HG02759 (cell line): ENCODE measurements around the gene TP53I3.
A peak's percentile ranks its signal among the peaks of the same experiment; 100 is the strongest.
"Not testable (repeated sequence)": the region's sequence is repeated elsewhere in the genome, so short reads cannot be mapped to it uniquely, and the experiment has no call there.

ENCODE experiments used
- ATAC-seq: cut with Tn5 transposase; IDR thresholded peaks from one replicate; pipeline ENCODE4 v1.9.1; 2021; ENCODE audit warnings: mild to moderate bottlenecking, moderate library complexity; ENCODE audit not compliant: unreplicated experiment

The TP53I3 gene

DNA sequence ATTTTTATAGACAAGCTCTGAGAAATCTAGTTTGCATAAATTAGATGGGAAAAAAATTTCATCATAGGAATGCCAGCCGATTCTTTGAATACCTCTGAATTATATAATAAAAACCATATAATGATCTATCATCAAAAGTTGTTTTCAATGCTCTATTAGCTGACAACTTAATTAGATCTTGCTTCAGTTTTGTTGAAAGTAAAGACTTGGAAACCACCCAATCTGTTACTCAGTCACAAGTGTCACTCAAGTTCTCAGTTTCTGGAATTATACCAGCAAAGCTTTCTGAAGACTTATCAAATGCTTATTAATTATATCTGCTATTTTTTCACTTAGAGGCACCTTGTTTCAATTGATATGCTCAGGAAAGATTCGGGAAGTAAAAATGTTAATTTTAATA is 17.4 kb upstream of the TP53I3 start:
- no peak for ATAC-seq

- not testable (repeated sequence) for ATAC-seq
These were observed 16.1 kb upstream of the TP53I3 start for GRCh38 chr2:24100732-24101131.

DNA sequence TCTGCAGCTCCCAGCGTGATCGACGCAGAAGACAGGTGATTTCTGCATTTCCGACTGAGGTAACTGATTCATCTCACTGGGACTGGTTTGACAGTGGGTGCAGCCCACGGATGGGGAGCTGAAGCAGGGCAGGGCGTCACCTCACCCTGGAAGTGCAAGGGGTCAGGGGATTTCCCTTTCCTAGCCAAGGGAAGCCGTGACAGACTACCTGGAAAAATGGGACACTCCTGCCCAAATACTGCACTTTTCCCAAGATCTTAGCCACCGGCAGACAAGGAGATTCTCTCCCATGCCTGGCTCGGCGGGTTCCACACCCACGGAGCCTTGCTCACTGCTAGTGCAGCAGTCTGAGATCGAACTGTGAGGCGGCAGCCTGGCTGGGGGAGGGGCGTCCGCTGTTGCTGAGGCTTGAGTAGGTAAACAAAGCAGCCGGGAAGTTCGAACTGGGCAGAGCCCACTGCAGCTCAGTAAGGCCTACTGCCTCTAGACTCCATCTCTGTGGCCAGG is 10.6 kb upstream of the TP53I3 start:
- ATAC-seq = not testable (repeated sequence)

DNA sequence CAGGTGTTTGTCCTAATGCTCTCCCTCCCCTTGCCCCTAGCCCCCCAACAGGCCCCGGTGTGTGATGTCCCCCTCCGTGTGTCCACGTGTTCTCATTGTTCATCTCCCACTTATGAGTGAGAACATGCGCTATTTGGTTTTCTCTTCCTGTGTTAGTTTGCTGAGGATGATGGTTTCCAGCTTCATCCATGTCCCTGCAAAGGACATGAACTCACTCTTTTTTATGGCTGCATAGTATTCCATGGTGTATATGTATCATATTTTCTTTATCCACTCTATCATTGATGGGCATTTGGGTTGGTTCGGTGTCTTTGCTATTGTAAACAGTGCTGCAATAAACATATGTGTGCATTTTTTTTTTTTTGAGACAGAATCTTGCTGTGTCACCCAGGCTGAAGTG is 8.6 kb upstream of the TP53I3 start:
- not testable (repeated sequence) for ATAC-seq

DNA sequence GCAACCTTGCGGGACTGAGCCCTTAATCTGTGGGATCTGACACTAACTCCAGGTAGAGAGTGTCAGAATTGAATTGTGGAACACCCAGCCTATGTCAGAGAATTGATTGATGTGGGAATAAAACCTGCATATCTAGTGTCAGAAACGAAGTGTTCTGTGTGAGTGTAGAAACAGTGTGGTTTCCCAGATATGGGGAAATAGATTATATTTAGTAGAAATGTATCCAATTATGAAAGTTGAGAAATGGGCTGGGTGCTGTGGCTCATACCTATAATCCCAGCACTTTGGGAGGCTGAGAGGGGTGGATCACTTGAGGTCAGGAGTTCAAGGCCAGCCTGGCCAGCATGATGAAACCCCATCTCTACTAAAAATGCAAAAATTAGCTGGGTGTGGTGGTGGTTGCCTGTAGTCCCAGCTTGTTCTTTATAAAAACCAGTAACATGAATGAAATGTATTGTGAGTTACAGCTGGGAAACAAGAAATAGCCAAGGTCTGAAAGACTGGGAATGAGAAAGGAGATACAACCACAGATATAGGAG is 4.3 kb upstream of the TP53I3 start:
- ATAC-seq = no peak

GRCh38 chr2:24087032-24087431 is 2.4 kb upstream of the TP53I3 start:
- ATAC-seq = no peak

DNA sequence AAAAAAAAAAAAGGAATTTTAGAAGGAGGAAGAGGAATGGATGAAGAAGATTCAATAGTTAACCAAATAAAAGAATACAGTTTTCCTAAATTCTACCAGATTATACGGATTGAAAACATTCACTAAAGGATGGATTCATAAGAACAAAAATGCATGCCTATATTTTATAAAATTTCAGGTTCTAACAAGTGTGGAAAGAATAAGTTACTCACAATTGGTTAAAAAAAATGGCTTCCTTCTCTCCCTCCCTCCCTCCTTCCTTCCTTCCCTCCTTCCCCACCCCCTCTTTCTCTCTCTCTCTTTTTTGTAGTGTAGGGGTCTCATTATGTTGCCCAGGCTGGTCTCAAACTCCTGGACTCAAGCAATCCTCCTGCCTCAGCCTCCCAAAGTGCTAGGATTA is 1.6 kb upstream of the TP53I3 start:
- no peak for ATAC-seq

DNA sequence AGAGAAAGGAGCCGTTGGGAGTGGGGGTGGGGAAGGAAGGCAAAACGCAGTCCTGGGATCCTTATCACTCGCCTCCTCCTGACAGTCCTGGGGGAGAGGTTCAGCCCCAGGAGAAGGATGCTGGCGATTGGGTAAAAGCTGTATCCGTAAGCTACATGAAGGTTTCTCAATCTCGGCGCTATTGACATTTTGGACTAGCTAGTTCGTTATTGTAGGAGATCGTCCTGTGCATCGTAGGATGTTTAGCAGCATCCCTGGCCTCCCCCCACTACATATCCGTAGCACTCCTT is 511 bp upstream of the TP53I3 start:
- ATAC-seq = no peak

DNA sequence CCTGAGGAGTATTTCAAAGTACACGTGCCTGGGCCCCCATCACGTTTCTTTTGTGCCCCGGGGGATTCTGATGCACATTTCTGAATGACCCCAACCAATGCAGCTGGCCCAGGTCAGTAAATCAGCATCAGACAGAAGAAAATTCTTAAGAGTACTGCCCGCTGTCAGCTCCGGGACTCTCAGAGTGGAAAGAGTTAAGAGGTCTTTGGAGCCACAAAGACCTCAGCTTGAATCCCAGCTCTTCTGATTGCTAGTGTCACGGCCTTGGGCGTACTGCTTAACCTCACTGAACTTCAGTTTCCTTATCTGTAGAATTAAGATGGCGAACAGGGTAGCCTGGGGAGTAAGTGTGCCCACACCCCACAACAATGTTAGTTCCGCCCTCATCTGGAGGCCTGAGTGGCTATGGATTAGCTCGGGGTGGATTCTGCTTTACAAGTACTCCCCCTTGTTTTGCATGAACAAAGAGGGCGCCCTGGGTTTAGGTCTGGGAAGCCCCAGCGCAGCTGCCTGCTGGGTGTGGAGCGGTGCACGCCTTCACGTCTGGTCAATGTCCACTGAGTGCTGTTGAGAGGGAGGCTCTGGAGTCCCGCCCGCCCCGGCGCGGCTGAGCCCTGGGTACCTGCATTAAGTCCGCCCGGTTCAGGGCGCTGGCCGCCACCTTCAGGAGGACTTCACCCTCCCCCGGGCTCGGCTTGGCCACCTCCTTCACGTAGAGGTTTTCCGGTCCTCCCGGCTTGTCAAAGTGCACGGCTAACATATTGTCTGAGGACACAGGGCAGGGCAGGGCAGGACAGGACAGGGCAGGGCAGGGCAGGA is 858 bp downstream of the TP53I3 start:
- peak; percentile 74 for ATAC-seq

DNA sequence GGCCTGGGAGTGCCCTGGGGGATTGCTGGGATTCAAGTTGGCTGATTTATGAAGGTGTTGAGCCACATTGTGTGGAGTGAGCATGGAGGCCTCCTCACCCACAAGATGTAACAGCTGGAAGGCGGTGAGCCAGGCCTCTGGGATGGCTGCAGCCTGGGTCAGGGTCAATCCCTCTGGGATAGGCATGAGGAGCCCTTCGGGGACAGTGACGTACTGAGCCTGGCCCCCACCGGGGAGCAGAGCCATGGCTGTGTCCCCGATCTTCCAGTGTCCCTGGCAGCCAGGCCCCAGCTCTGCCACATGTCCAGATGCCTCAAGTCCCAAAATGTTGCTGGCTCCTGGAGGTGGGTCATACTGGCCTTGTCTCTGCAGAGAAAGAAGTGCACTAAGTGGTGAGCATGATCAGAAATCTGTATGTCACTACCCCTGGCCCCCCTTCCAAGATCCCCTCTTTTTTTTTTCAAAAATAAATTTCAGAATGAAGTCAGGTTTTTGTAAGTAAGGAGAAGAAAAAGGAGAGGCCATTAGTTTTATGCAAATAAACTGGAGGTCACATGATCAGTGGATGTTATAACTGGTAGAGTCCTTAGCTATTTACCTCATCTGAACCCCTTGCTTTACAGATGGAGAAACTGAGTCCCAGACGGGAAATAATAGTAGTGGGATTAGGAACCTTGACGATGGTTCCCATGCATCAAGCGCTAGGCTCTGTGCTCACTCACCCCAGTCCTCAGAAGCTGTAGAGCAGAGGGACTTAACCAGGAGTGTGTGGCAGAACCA is 1.7 kb downstream of the TP53I3 start:
- ATAC-seq = no peak

GRCh38 chr2:24080701-24081100 is 3.9 kb downstream of the TP53I3 start:
- ATAC-seq = no peak

DNA sequence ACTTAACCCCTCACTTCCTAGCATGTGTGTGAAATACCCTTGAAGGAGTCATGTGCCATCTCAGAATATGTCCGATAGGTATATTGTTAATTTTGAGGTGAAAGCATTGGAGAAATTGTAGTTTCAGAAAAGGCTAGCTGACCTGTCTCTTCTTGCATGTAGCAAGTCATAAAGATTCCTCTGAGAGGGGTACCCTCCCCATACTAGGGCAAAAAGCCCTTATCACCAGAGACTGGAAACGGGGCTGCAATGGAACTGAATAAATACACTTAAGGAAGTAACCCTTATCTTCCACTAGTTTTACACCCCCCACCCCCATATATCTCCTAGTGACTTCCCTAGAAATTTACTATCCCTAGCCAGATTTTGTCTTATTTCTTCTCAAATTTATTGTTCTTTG is 6.8 kb downstream of the TP53I3 start:
- ATAC-seq = no peak

DNA sequence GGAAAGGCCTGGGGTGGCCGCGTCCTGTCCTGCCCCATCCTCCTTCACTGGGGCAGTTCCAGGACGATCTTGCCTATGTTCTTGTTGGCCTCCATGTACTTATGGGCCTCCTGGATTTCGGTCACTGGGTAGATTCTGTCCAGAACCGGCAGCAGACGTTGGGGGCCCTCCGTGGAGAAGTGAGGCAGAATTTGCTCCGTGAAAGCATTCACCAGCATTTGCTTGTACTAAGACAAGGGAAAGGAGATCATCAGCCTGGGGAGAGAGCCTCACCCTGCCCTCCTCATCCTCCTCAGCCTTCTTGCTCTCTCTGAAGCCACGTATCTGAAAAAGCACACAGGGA is 7.1 kb downstream of the TP53I3 start:
- ATAC-seq = no peak

DNA sequence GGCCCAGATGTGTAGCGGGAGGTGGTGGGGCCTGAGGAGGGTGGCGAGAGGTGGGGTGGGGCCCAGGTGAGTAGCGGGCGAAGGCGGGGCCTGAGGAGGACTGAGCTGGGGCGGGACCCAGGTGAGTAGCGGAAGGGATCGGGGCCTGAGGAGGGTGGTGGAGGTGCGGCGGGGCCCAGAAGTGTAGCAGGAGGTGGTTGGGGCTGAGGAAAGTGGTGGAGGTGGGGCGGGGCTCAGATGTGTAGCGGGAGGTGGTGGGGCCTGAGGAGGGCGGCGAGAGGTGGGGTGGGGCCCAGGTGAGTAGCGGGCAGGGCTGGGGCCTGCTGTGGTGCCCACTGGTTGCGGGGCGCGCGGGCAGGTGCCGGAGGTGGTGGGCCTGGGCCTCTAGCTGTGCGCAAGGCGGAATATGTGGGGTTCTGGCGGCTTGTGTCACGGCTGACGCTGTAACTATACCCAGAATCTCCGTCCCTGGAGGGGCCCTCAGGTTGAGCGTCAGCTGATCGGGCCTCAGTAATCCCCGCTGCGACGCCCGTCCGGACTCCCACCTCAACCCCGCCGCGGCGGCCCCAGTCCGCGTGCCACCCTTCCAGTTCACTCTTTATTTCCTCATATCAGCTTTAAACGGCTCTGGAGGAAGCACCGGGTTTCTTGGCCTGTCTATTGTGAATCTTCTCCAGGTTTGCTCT is 7.6 kb downstream of the TP53I3 start:
- ATAC-seq = peak; percentile 20

DNA sequence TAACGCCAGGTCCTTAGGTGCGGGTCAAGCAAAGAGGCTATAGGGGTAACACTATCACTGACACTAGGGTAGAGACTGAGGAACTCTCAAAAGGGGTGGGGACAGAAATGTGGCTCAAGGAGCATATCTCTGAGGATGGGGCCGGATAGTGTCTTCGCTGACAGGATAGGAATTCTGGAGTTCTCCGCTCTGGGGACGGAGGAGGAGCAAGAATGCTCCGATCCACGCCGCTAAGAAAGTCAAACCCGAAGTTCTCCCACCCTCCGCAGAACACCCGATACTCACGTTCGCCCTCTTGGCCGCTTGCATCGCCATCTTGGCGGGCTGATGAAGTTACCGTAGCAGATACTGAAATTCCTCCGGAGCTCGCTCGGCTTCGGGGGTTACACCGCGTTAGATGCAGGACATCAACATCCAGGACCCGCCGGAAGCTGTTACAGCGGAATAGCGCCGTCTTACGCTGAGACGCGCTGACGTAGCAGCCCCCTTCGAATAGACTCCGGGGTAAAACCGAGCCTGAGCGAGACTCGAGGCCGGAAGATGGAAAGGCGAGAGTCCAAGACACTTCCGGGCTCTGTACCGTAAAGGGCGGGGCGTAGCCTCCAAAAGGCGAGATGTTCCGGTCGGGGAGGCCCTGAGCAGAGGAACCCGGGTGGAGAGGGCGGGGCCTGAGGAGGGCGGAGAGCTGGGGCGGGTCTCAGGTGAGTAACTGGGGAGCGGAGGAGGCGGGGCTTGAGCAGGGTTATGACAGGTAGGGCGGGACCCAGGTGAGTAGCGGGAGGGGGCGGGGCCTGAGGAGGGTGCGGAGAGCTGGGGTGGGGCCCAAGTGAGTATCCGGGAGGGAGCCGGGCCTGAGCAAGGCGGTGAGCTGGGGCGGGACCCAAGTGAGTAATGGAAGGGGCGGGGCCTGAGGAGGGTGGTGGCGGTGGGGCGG is 8.5 kb downstream of the TP53I3 start, which contains the start of gene SF3B6:
Gene SF3B6, minus strand, starts transcription at position 412 of the 934 bp plus-strand sequence. Its CDS starts 97 bp downstream, at position 315.
- ATAC-seq = peak; percentile 94

- ATAC-seq = no peak
These were observed 9.4 kb downstream of the TP53I3 start for GRCh38 chr2:24075259-24075658.

DNA sequence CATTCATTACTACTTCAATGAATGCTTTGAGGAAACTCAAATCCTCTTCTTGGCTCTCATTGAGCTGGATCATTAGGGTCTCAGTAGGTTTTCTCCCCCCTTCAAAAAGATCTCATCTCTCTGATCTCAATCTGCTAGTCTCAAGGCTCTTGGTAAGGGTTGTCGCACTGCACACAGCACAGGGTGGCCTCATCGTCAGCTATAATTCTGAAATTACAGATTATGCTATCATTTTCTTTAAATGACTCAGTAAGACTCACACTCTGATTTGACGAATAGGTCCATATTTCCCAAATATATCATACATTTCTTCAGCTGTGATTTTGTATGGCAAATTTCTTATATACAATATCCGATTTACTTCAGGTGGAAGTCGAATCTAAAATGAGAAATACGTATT is 10.8 kb downstream of the TP53I3 start:
- no peak for ATAC-seq

- ATAC-seq = no peak
These were observed 12.4 kb downstream of the TP53I3 start for GRCh38 chr2:24072259-24072658.

- ATAC-seq = no peak
These were observed 19.3 kb downstream of the TP53I3 start for GRCh38 chr2:24065341-24065740.

DNA sequence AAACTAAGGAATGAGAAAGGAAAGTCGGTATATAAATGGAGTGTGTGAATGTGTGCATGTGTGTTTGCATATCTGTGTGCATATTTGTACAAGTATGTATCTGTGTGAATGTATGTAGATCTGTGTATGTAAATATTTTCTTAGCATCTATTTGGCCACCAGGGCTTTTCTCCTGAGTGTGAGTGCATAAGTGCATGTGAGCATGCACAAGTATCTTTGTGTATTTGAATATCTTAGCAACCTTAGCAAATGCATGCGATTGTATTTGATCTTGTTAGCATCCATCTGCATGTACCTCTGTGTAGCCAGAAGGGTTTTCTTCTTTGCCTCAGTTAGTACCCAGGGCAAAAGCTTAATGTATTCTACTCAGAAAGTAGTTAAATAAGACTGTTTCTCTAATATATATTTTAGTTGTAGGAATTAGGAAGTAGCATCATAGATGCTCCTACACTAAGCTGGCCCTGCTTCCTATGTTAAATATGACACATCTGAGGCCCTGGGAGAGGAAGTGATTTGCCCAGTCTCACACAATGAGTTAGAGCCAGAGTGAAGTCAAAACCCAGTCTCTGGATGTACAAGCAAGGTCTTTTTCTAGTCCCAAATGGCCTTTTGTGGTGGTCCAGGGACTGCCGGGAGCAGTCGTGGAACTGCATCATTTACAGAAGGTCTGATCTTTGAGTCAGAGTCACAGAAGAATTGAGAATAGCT is 25.9 kb downstream of the TP53I3 start:
- ATAC-seq = no peak
